HG02763 (cell line): ENCODE data around the gene SIGLEC1.

Experiments used
- ATAC-seq: cut with Tn5 transposase; IDR thresholded peaks from one replicate; pipeline ENCODE4 v1.9.1; 2021; ENCODE audit warnings: mild to moderate bottlenecking, moderate library complexity; ENCODE audit not compliant: unreplicated experiment

The SIGLEC1 gene

GRCh38 chr20:3702611-3703391 is 9.6 kb downstream of the SIGLEC1 start:
- no peak for ATAC-seq

GRCh38 chr20:3701061-3701998 is 11.1 kb downstream of the SIGLEC1 start:
- no peak for ATAC-seq

GRCh38 chr20:3699037-3699436 is 13.4 kb downstream of the SIGLEC1 start:
- ATAC-seq = no peak

- no peak for ATAC-seq
Observed at GRCh38 chr20:3698591-3699001, 13.8 kb downstream of the SIGLEC1 start.

GRCh38 chr20:3697588-3698305 is 14.7 kb downstream of the SIGLEC1 start:
- no peak for ATAC-seq

GRCh38 chr20:3696745-3697587 is 15.4 kb downstream of the SIGLEC1 start:
- no peak for ATAC-seq

GRCh38 chr20:3696200-3696599 is 16.2 kb downstream of the SIGLEC1 start:
- ATAC-seq = no peak

- ATAC-seq = no peak
Observed at GRCh38 chr20:3694864-3695263, 17.5 kb downstream of the SIGLEC1 start.

GRCh38 chr20:3693376-3693775 is 19.0 kb downstream of the SIGLEC1 start:
- ATAC-seq = no peak

- ATAC-seq = no peak
Observed at GRCh38 chr20:3692706-3693294, 19.6 kb downstream of the SIGLEC1 start.

- ATAC-seq = no peak
Observed at GRCh38 chr20:3691897-3692296, 20.5 kb downstream of the SIGLEC1 start.

- no peak for ATAC-seq
Observed at GRCh38 chr20:3691306-3691705, 21.1 kb downstream of the SIGLEC1 start.

- no peak for ATAC-seq
Observed at GRCh38 chr20:3690413-3690812, 22.0 kb downstream of the SIGLEC1 start.

- ATAC-seq = no peak
Observed at GRCh38 chr20:3689978-3690377, 22.4 kb downstream of the SIGLEC1 start.

GRCh38 chr20:3687655-3688054 is 24.7 kb downstream of the SIGLEC1 start:
- ATAC-seq = no peak

GRCh38 chr20:3686867-3687321 is 25.5 kb downstream of the SIGLEC1 start:
- ATAC-seq = no peak

- ATAC-seq = no peak
Observed at GRCh38 chr20:3686421-3686820, 26.0 kb downstream of the SIGLEC1 start.

GRCh38 chr20:3685341-3685740 is 27.1 kb downstream of the SIGLEC1 start:
- no peak for ATAC-seq

GRCh38 chr20:3681931-3682781 is 30.2 kb downstream of the SIGLEC1 start, which contains the start of gene ADAM33:
TSS of gene ADAM33 (minus strand) at chr20:3682010. CDS start at chr20:3682004, 6 bp downstream.
- no peak for ATAC-seq
